ENCODE measurements around the gene APBA1.

Gene APBA1

GRCh38 chr9:69657269-69657668 is 14.9 kb downstream of the APBA1 start:
- peak; percentile 11 for DNase-seq

GRCh38 chr9:69655065-69655464 is 17.1 kb downstream of the APBA1 start:
- no peak for DNase-seq

GRCh38 chr9:69653261-69653660 is 18.9 kb downstream of the APBA1 start:
- DNase-seq: no peak

- peak; percentile 82 for DNase-seq
Measured at GRCh38 chr9:69649566-69650250, 22.5 kb downstream of the APBA1 start.

GRCh38 chr9:69647804-69648203 is 24.4 kb downstream of the APBA1 start:
- DNase-seq: no peak

GRCh38 chr9:69646810-69647209 is 25.4 kb downstream of the APBA1 start:
- DNase-seq: no peak

GRCh38 chr9:69645488-69645887 is 26.7 kb downstream of the APBA1 start:
- DNase-seq: no peak

- DNase-seq: no peak
Measured at GRCh38 chr9:69643098-69643497, 29.1 kb downstream of the APBA1 start.

- peak; percentile 78 for DNase-seq
Measured at GRCh38 chr9:69637817-69638200, 34.4 kb downstream of the APBA1 start.

- no peak for DNase-seq
Measured at GRCh38 chr9:69637193-69637816, 34.9 kb downstream of the APBA1 start.

- no peak for DNase-seq
Measured at GRCh38 chr9:69633716-69634115, 38.5 kb downstream of the APBA1 start.

GRCh38 chr9:69632768-69633167 is 39.4 kb downstream of the APBA1 start:
- DNase-seq: no peak

- DNase-seq: peak; percentile 7
Measured at GRCh38 chr9:69627281-69627680, 44.9 kb downstream of the APBA1 start.

- DNase-seq: no peak
Measured at GRCh38 chr9:69623276-69623675, 48.9 kb downstream of the APBA1 start.

GRCh38 chr9:69622676-69623075 is 49.5 kb downstream of the APBA1 start:
- DNase-seq: peak; percentile 60

GRCh38 chr9:69621730-69622460 is 50.3 kb downstream of the APBA1 start:
- no peak for DNase-seq

GRCh38 chr9:69620731-69621130 is 51.4 kb downstream of the APBA1 start:
- DNase-seq: no peak

GRCh38 chr9:69619233-69619632 is 52.9 kb downstream of the APBA1 start:
- DNase-seq: no peak

GRCh38 chr9:69617006-69617405 is 55.2 kb downstream of the APBA1 start:
- no peak for DNase-seq

- DNase-seq: no peak
Measured at GRCh38 chr9:69615880-69616279, 56.3 kb downstream of the APBA1 start.

- DNase-seq: peak; percentile 50
Measured at GRCh38 chr9:69611221-69611620, 61.0 kb downstream of the APBA1 start.

GRCh38 chr9:69609156-69609555 is 63.0 kb downstream of the APBA1 start:
- DNase-seq: no peak

- no peak for DNase-seq
Measured at GRCh38 chr9:69606089-69606488, 66.1 kb downstream of the APBA1 start.

GRCh38 chr9:69605406-69605805 is 66.8 kb downstream of the APBA1 start:
- no peak for DNase-seq

Data from fibroblast of skin of scalp (primary cell).